Tibial nerve (tissue), 3 donors: ENCODE measurements around the gene MEOX2.

Experiments
- POLR2A ChIP-seq, 2 donors: fragments of 450-650 bp; IDR thresholded peaks; one replicate each; pipeline ENCODE4 v1.6.1; 2017; ENCODE audit warnings: antibody characterized with exemption in 2 of 2, mild to moderate bottlenecking in 2 of 2, moderate library complexity in 2 of 2
- TF ChIP-seq, protein P1 (sequence below), 5 experiments: fragments of 200-600 bp in 3 of 5; fragments of 450-650 bp in 2 of 5; sonication (generic) in 3 of 5; IDR thresholded peaks; one replicate each; pipeline ENCODE4 v1.5.1; 2016 to 2019; ENCODE audit warnings: antibody characterized with exemption in 5 of 5, mild to moderate bottlenecking in 3 of 5, moderate library complexity in 2 of 5

DNA sequence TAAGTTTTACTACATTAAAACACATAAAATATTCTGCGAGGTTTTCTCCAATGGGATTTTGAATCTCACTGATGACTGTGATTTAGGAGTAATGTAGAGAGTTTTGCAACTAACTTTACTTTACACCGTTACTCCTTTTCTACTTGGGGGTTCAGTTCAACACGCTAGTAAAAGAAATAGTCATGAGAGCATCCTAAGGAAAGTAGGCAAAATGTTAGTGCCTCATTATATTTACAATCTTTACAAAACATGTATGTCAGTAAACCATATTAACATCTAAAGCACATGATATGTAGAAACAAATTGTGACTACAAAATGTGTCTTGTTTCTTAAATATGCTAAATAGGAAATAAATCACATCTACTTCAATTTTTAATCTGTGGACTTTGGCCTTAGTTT lies 6.0 kb downstream of the MEOX2 start:
- TF ChIP-seq, protein P1, sequence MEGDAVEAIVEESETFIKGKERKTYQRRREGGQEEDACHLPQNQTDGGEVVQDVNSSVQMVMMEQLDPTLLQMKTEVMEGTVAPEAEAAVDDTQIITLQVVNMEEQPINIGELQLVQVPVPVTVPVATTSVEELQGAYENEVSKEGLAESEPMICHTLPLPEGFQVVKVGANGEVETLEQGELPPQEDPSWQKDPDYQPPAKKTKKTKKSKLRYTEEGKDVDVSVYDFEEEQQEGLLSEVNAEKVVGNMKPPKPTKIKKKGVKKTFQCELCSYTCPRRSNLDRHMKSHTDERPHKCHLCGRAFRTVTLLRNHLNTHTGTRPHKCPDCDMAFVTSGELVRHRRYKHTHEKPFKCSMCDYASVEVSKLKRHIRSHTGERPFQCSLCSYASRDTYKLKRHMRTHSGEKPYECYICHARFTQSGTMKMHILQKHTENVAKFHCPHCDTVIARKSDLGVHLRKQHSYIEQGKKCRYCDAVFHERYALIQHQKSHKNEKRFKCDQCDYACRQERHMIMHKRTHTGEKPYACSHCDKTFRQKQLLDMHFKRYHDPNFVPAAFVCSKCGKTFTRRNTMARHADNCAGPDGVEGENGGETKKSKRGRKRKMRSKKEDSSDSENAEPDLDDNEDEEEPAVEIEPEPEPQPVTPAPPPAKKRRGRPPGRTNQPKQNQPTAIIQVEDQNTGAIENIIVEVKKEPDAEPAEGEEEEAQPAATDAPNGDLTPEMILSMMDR (IDR thresholded peaks at IDR 0.05) = no peak
- TF ChIP-seq POLR2A (IDR thresholded peaks at IDR 0.05) = no peak
